ENCODE results near the gene RARG.

The RARG gene

DNA sequence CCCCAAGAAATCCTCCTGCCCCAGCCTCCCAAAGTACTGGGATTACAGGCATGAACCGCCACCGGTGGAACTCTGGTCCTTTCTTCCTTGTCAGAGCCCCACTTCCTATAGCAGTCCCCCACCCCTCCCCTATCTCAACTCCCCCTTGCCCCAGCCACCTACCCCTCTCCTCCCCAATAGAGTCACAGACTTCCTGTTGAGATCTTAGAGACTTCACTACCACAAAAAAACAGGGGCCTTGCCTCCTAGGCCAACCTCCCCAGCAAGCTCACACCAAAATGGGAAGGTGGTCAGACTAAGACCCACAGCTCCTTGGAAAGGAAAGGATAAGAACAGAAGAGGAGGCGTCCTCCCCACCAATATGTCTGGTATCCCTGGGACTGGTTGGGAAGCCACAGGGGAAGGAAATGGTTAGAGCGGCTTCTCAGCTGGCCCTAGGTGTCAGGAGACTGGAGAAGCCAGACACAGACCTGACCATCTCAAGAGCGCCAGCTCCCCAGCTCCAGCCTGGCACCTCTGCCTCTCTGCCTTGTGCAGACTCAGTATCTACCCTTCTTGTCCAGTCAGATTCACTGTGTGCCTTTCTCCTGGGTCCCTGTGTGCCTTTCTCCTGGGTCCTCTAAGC is 33.4 kb downstream of the RARG start:
- H3K36me3 ChIP-seq (ENCODE audit: control insufficient read depth in 1 of 2, insufficient read depth in 2 of 2, low read length in 2 of 2): no peaks in the 10 kb centered on the region
- peaks cover 3% of the 10 kb centered on the region for H3K27me3 ChIP-seq (ENCODE audit: insufficient read depth, low read length)
- H2BK120ac ChIP-seq (ENCODE audit: insufficient read depth, low read length, poor library complexity): no peak overlapping the region
- no peak overlapping the region for H2AK5ac ChIP-seq (ENCODE audit: low read length)
- H3K23ac ChIP-seq (ENCODE audit: low read length): no peak overlapping the region
- no peak overlapping the region for H3K14ac ChIP-seq (ENCODE audit: low read length)
- H4K91ac ChIP-seq (ENCODE audit: low read depth, low read length): no peak overlapping the region
- no peaks in the 10 kb centered on the region for H3K79me1 ChIP-seq (ENCODE audit: low read length)
- H4K8ac ChIP-seq (ENCODE audit: low read depth, low read length): no peak overlapping the region
- no peak overlapping the region for H3K4me3 ChIP-seq (ENCODE audit: low read depth, low read length)
- H3K79me2 ChIP-seq (ENCODE audit: control insufficient read depth, insufficient read depth, low read length, poor library complexity): no peaks in the 10 kb centered on the region
- no peak overlapping the region for H3K9ac ChIP-seq (ENCODE audit: low read length)
- WGBS (ENCODE audit: extremely low coverage, insufficient coverage, insufficient read length): no CpG with 5 or more reads among the region's 5 CpGs
- no peak overlapping the region for H2BK12ac ChIP-seq (ENCODE audit: low read length)
- H4K12ac ChIP-seq (ENCODE audit: low read depth, low read length): no peak overlapping the region
- H3K4ac ChIP-seq (ENCODE audit: low read depth, low read length): no peak overlapping the region
- H2BK5ac ChIP-seq (ENCODE audit: low read depth, low read length, poor library complexity): no peak overlapping the region
- H2AFZ ChIP-seq (ENCODE audit: insufficient read depth, low read length, poor library complexity): no peak overlapping the region
- no peak for DNase-seq
- H3K27ac ChIP-seq (ENCODE audit: low read depth, low read length): no peak overlapping the region
- no peak overlapping the region for H3K18ac ChIP-seq (ENCODE audit: low read length)
- H3K4me2 ChIP-seq (ENCODE audit: low read length): no peak overlapping the region
- no peaks in the 10 kb centered on the region for H3K9me3 ChIP-seq (ENCODE audit: insufficient read depth, low read depth, low read length)
- peaks cover 0 to 2% of the 10 kb centered on the region in 2 experiments for H3K4me1 ChIP-seq (ENCODE audit: control insufficient read depth in 1 of 2, insufficient read depth in 2 of 2, low read length in 2 of 2)

DNA sequence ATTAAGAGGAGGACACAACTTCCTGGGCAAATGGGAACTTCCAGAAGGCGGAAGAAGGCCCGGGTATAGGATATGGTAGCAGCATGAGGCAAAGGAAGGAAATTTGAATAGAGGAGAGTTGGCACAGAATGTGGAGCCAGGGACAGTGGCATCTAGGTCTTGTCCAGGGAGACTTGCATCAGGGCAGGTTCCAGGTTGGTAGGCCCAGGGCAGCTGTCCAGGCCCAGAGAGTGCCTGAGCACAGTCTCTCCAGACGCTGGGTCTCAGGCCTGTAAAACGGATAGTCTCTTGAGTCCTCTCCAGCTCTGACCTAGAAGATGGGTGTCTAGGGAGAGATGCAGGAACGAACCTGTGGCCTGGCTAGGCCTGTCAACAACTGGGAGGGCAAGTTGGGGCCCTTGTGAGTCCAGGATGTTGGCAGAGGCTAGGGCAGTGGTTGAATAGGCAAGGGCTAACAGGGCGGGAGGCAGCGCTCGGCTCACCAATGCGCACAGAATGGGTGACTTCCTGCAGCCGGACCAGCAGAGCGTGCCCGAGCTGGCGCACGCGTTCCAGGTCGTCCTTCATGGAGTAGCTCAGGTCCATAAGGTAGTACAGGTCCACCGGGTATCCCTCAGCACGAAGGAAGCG is 34.9 kb downstream of the RARG start:
- H3K18ac ChIP-seq (ENCODE audit: low read length): no peak overlapping the region
- no CpG with 5 or more reads among the region's 19 CpGs for whole genome bisulfite sequencing (ENCODE audit: extremely low coverage, insufficient coverage, insufficient read length)
- H3K4me3 ChIP-seq (ENCODE audit: low read depth, low read length): no peak overlapping the region
- no peak overlapping the region for H2AK5ac ChIP-seq (ENCODE audit: low read length)
- H2BK5ac ChIP-seq (ENCODE audit: low read depth, low read length, poor library complexity): no peak overlapping the region
- no peak overlapping the region for H3K4ac ChIP-seq (ENCODE audit: low read depth, low read length)
- H3K4me2 ChIP-seq (ENCODE audit: low read length): peak overlapping the region; percentile 41
- H4K12ac ChIP-seq (ENCODE audit: low read depth, low read length): no peak overlapping the region
- H3K9me3 ChIP-seq (ENCODE audit: insufficient read depth, low read depth, low read length): no peaks in the 10 kb centered on the region
- no peak for DNase-seq
- H3K9ac ChIP-seq (ENCODE audit: low read length): no peak overlapping the region
- H4K91ac ChIP-seq (ENCODE audit: low read depth, low read length): no peak overlapping the region
- no peaks in the 10 kb centered on the region for H3K79me2 ChIP-seq (ENCODE audit: control insufficient read depth, insufficient read depth, low read length, poor library complexity)
- peaks cover 0 to 2% of the 10 kb centered on the region in 2 experiments for H3K4me1 ChIP-seq (ENCODE audit: control insufficient read depth in 1 of 2, insufficient read depth in 2 of 2, low read length in 2 of 2)
- H2BK12ac ChIP-seq (ENCODE audit: low read length): no peak overlapping the region
- H3K27ac ChIP-seq (ENCODE audit: low read depth, low read length): no peak overlapping the region
- H2BK120ac ChIP-seq (ENCODE audit: insufficient read depth, low read length, poor library complexity): no peak overlapping the region
- no peak overlapping the region for H4K8ac ChIP-seq (ENCODE audit: low read depth, low read length)
- H2AFZ ChIP-seq (ENCODE audit: insufficient read depth, low read length, poor library complexity): no peak overlapping the region
- no peaks in the 10 kb centered on the region for H3K79me1 ChIP-seq (ENCODE audit: low read length)
- H3K23ac ChIP-seq (ENCODE audit: low read length): no peak overlapping the region
- H3K36me3 ChIP-seq (ENCODE audit: control insufficient read depth in 1 of 2, insufficient read depth in 2 of 2, low read length in 2 of 2): no peaks in the 10 kb centered on the region
- peaks cover 3% of the 10 kb centered on the region for H3K27me3 ChIP-seq (ENCODE audit: insufficient read depth, low read length)
- no peak overlapping the region for H3K14ac ChIP-seq (ENCODE audit: low read length)

DNA sequence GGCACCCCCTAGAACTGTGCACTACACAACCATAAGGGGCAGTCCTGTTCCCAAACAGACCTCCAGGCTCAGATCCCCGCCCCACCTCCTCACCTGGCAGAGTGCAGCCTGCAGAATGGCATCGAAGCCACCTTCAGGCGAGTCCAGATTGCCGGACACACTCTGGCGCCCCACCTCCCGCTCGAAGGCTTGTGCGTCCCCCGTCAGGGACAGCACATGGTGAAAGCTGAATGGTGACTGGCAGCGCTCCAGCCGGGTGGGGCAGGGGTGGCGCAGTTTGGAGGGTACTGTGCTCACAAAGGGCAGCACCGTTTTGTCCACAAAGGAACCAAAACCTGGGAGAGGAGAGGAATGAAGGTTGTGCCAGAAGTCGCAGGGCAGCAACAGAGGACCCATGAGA is 35.5 kb downstream of the RARG start:
- Histone ChIP-seq H3K9ac (ENCODE audit: low read length) (no peak overlapping the region), H3K14ac (ENCODE audit: low read length) (no peak overlapping the region), H3K36me3 (ENCODE audit: control insufficient read depth in 1 of 2, insufficient read depth in 2 of 2, low read length in 2 of 2) (peaks cover 0 to 2% of the 10 kb centered on the region in 2 experiments), H4K8ac (ENCODE audit: low read depth, low read length) (no peak overlapping the region), H4K12ac (ENCODE audit: low read depth, low read length) (no peak overlapping the region), H3K9me3 (ENCODE audit: insufficient read depth, low read depth, low read length) (no peaks in the 10 kb centered on the region), H3K79me1 (ENCODE audit: low read length) (no peaks in the 10 kb centered on the region), H2AK5ac (ENCODE audit: low read length) (no peak overlapping the region), H3K27me3 (ENCODE audit: insufficient read depth, low read length) (peaks cover 3% of the 10 kb centered on the region), H3K23ac (ENCODE audit: low read length) (no peak overlapping the region), H2BK12ac (ENCODE audit: low read length) (no peak overlapping the region), H3K4me1 (ENCODE audit: control insufficient read depth in 1 of 2, insufficient read depth in 2 of 2, low read length in 2 of 2) (peaks cover 0 to 2% of the 10 kb centered on the region in 2 experiments), H2BK5ac (ENCODE audit: low read depth, low read length, poor library complexity) (no peak overlapping the region), H3K4me2 (ENCODE audit: low read length) (no peak overlapping the region), H3K18ac (ENCODE audit: low read length) (no peak overlapping the region), H3K4ac (ENCODE audit: low read depth, low read length) (no peak overlapping the region), H2AFZ (ENCODE audit: insufficient read depth, low read length, poor library complexity) (no peak overlapping the region), H3K4me3 (ENCODE audit: low read depth, low read length) (no peak overlapping the region), H4K91ac (ENCODE audit: low read depth, low read length) (no peak overlapping the region), H2BK120ac (ENCODE audit: insufficient read depth, low read length, poor library complexity) (no peak overlapping the region), H3K79me2 (ENCODE audit: control insufficient read depth, insufficient read depth, low read length, poor library complexity) (no peaks in the 10 kb centered on the region), H3K27ac (ENCODE audit: low read depth, low read length) (no peak overlapping the region)
- no peak for DNase-seq
- WGBS (ENCODE audit: extremely low coverage, insufficient coverage, insufficient read length): no CpG with 5 or more reads among the region's 14 CpGs

DNA sequence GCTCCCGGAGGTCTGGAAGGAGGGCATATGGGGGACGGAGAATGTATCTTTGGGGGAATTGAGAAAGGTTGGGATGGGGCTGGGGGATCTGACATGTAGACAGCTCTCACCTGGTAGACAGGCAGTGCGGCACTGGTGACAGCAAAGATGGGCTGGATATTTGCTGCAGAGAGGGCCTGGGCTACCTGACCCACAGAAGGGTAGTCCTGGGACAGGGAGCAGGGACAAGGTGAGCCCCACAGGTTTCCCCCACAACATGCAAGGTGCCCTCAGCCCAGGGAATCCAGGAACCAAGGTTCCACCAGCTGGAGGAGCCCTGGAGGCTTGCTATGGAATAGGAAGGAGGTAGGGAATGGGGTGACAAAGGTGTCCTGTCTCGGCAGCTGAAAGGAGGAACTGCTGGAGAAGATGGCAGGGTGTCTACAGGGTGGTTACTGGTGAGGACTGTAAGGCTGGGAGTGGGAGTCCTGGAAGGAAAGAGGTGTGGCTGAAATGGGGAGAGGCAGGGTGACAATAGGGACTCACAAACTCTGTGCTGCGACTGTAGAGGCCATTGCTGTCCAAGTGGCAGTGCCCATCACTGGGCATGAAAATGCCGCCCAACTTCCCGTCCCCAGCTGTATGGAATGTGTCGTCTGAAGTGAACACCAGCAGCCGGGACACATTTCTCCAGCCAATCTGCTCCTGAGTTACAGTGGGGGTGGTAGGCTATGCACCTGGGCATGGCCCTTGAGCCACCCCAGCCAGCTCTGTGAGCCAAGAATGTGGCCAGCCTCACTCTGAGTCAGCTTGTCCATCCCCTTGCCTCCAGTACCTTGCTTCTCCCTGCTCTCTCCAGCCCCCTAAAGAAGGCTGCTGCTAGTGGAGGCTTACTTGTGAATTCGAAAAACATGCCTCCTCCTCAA is 36.2 kb downstream of the RARG start:
- Histone ChIP-seq H3K36me3 (ENCODE audit: control insufficient read depth in 1 of 2, insufficient read depth in 2 of 2, low read length in 2 of 2) (peaks cover 2 to 7% of the 10 kb centered on the region in 2 experiments), H2BK5ac (ENCODE audit: low read depth, low read length, poor library complexity) (no peak overlapping the region), H3K79me2 (ENCODE audit: control insufficient read depth, insufficient read depth, low read length, poor library complexity) (no peaks in the 10 kb centered on the region), H4K12ac (ENCODE audit: low read depth, low read length) (no peak overlapping the region), H2BK120ac (ENCODE audit: insufficient read depth, low read length, poor library complexity) (no peak overlapping the region), H4K8ac (ENCODE audit: low read depth, low read length) (no peak overlapping the region), H3K79me1 (ENCODE audit: low read length) (no peaks in the 10 kb centered on the region), H3K4me3 (ENCODE audit: low read depth, low read length) (no peak overlapping the region), H2BK12ac (ENCODE audit: low read length) (no peak overlapping the region), H3K18ac (ENCODE audit: low read length) (no peak overlapping the region), H3K9me3 (ENCODE audit: insufficient read depth, low read depth, low read length) (no peaks in the 10 kb centered on the region), H3K4me2 (ENCODE audit: low read length) (no peak overlapping the region), H3K27ac (ENCODE audit: low read depth, low read length) (no peak overlapping the region), H3K9ac (ENCODE audit: low read length) (no peak overlapping the region), H2AFZ (ENCODE audit: insufficient read depth, low read length, poor library complexity) (no peak overlapping the region), H2AK5ac (ENCODE audit: low read length) (no peak overlapping the region), H3K23ac (ENCODE audit: low read length) (no peak overlapping the region), H3K4me1 (ENCODE audit: control insufficient read depth in 1 of 2, insufficient read depth in 2 of 2, low read length in 2 of 2) (peaks cover 0 to 2% of the 10 kb centered on the region in 2 experiments), H3K27me3 (ENCODE audit: insufficient read depth, low read length) (peaks cover 3% of the 10 kb centered on the region), H3K4ac (ENCODE audit: low read depth, low read length) (no peak overlapping the region), H3K14ac (ENCODE audit: low read length) (no peak overlapping the region), H4K91ac (ENCODE audit: low read depth, low read length) (no peak overlapping the region)
- no peak for DNase-seq
- WGBS (ENCODE audit: extremely low coverage, insufficient coverage, insufficient read length): no CpG with 5 or more reads among the region's 10 CpGs

Measured in trophoblast cell (in vitro differentiated cells and primary cell).